K562 (cell line): Measurements from ENCODE around the gene HEMGN. TPM values are rescaled to one million over a fixed set of nuclear protein-coding genes. Genes with fewer than 3 reads are reported as not detected.

Source experiments
- ATAC-seq: fragments of 200-7000 bp; cut with Tn5 transposase; 3 replicates; pipeline ENCODE4 v1.9.1; 2020; ENCODE audit warnings: moderate library complexity
- BruUV-seq: library from RNA; stranded (reverse); fragments of 400-500 nt; replicated peaks from 2 replicates; lab custom pipeline; 2021; lab: Mats Ljungman, UMichigan
- CTCF ChIA-PET: fragments of 300-600 bp; formaldehyde crosslinking; extraction: SDS; loops from one replicate; lab custom pipeline; 2021; ENCODE audit warnings: low intra/inter-chr PET ratio; lab: Yijun Ruan, JAX
- POLR2A ChIA-PET: fragments of 300-600, 350-650 bp; sonication (Branson Sonifier 250); formaldehyde crosslinking; extraction: SDS; loops from one replicate; lab custom pipeline; 2021; ENCODE audit warnings: antibody characterized with exemption, inconsistent platforms; lab: Yijun Ruan, JAX
- DNase-seq, 4 experiments: peaks; one replicate each; pipeline versions ENCODE4 v3.0.0 to v3.0.0-alpha.2; 2011 to 2018; ENCODE audit warnings: low spot score in 3 of 4, mixed read lengths in 3 of 4; ENCODE audit errors: extremely low read depth in 1 of 4
- FAIRE-seq: peaks from 2 replicates; lab custom pipeline; 2011; peaks lifted over from hg19 to GRCh38; lab: Jason Lieb, UNC
- H2AFZ ChIP-seq: 2 replicates; pipeline ENCODE4 v1.6.0; 2011; ENCODE audit warnings: low read depth, low read length, control low read depth, inconsistent platforms
- H3K27ac ChIP-seq: fragments of 200-600 bp; 3 replicates; pipeline ENCODE4 v1.8.0; 2011; ENCODE audit warnings: low read depth, mild to moderate bottlenecking, control low read depth, inconsistent platforms, low read length, moderate library complexity, mixed read lengths; ENCODE audit errors: extremely low read depth
- H3K27me3 ChIP-seq, 2 experiments: fragments of 300-600 bp in 1 of 2; 2 replicates in 1 of 2; 3 replicates in 1 of 2; pipeline versions ENCODE4 v1.6.0 to v1.8.0; 2011; ENCODE audit warnings: inconsistent platforms in 2 of 2, low read length in 2 of 2, mild to moderate bottlenecking in 1 of 2, mixed read lengths in 1 of 2, moderate library complexity in 1 of 2; ENCODE audit not compliant: control insufficient read depth in 2 of 2, insufficient read depth in 2 of 2
- H3K36me3 ChIP-seq: fragments of 300-600 bp; 3 replicates; pipeline ENCODE4 v1.8.0; 2011; ENCODE audit warnings: mild to moderate bottlenecking, low read length, inconsistent platforms; ENCODE audit not compliant: control insufficient read depth, insufficient read depth
- H3K4me1 ChIP-seq, 2 experiments: fragments of 200-600 bp in 1 of 2; replicated peaks in 1 of 2; 2 replicates in 1 of 2; 3 replicates in 1 of 2; pipeline versions ENCODE4 v1.5.1 to v1.8.0; 2011; ENCODE audit warnings: inconsistent platforms in 2 of 2, low read length in 2 of 2, mild to moderate bottlenecking in 1 of 2, mixed read lengths in 1 of 2, moderate library complexity in 1 of 2; ENCODE audit not compliant: control insufficient read depth in 2 of 2, insufficient read depth in 2 of 2
- H3K4me2 ChIP-seq: 2 replicates; pipeline ENCODE4 v1.6.1; 2011; ENCODE audit warnings: low read length, control low read depth, inconsistent platforms, mixed read lengths; ENCODE audit not compliant: insufficient read depth
- H3K4me3 ChIP-seq: fragments of 200-600 bp; sonication (generic), shearing (Covaris generic); 2 replicates; pipeline ENCODE4 v1.5.1; 2016; ENCODE audit warnings: control low read depth, inconsistent platforms
- H3K79me2 ChIP-seq: fragments of 200-600 bp; 3 replicates; pipeline ENCODE4 v1.8.0; 2011; ENCODE audit warnings: low read length, inconsistent platforms; ENCODE audit not compliant: control insufficient read depth, insufficient read depth
- H3K9ac ChIP-seq, 2 experiments: 2 replicates each; pipeline versions ENCODE4 v1.6.0 to v1.6.1; 2011; ENCODE audit warnings: low read depth in 2 of 2, low read length in 2 of 2, control low read depth in 1 of 2, inconsistent platforms in 1 of 2, mild to moderate bottlenecking in 1 of 2, mixed read lengths in 1 of 2; ENCODE audit not compliant: insufficient read depth in 1 of 2
- H3K9me1 ChIP-seq: one replicate; pipeline ENCODE4 v1.6.0; 2011; ENCODE audit warnings: inconsistent platforms, mild to moderate bottlenecking, low read length, moderate library complexity; ENCODE audit not compliant: control insufficient read depth, insufficient read depth
- H3K9me3 ChIP-seq: replicated peaks from 2 replicates; pipeline ENCODE4 v1.5.1; 2011; ENCODE audit warnings: low read depth, low read length, inconsistent platforms; ENCODE audit not compliant: control insufficient read depth, insufficient read depth
- H4K20me1 ChIP-seq: replicated peaks from 2 replicates; pipeline ENCODE4 v1.6.1; 2011; ENCODE audit warnings: low read length, inconsistent platforms, mixed read lengths; ENCODE audit not compliant: control insufficient read depth, insufficient read depth
- CBX3 ChIP-seq, 2 experiments: IDR thresholded peaks; 1 replicate in 1 of 2; 2 replicates in 1 of 2; pipeline ENCODE4 v1.6.1; 2012; ENCODE audit warnings: inconsistent platforms in 2 of 2, low read length in 2 of 2, borderline replicate concordance in 1 of 2, control low read depth in 1 of 2
- ILF3 ChIP-seq: fragments of 450-650 bp; IDR thresholded peaks from 2 replicates; pipeline ENCODE4 v1.6.1; 2018; ENCODE audit warnings: antibody characterized with exemption, mild to moderate bottlenecking, moderate library complexity, borderline replicate concordance
- L3MBTL2 ChIP-seq: fragments of 450-650 bp; IDR thresholded peaks from 2 replicates; pipeline ENCODE4 v1.6.1; 2016; ENCODE audit warnings: mild to moderate bottlenecking, moderate library complexity
- PHB2 ChIP-seq: fragments of 450-650 bp; IDR thresholded peaks from 2 replicates; pipeline ENCODE4 v1.6.1; 2017; ENCODE audit warnings: low read depth
- POLR2A ChIP-seq: fragments of 450-650 bp; conservative IDR thresholded peaks from 2 replicates; pipeline ENCODE4 v1.6.1; 2016
- POLR2AphosphoS2 ChIP-seq: IDR thresholded peaks from 2 replicates; pipeline ENCODE4 v1.6.1; 2012; ENCODE audit warnings: low read length, improper control_type of control experiment
- SUPT5H ChIP-seq: fragments of 450-650 bp; IDR thresholded peaks from 2 replicates; pipeline ENCODE4 v1.6.1; 2016
- WGBS: fragments of 100-300 bp; shearing (Covaris generic); methylation state at CpG from one replicate; pipeline ENCODE4 v1.1.6; 2016; ENCODE audit warnings: low coverage, mixed read lengths; ENCODE audit not compliant: insufficient coverage; ENCODE audit errors: missing lambda C conversion rate; 5-methylcytosine and 5-hydroxymethylcytosine counted together
- in situ Hi-C: fragments of 300-500 bp; cut with MboI; formaldehyde crosslinking; loops from 4 replicates; pipeline ENCODE4 v1.15.0; 2018; ENCODE audit warnings: inconsistent platforms, mixed read lengths
- intact Hi-C: fragments of 100-400 bp; cut with micrococcal nuclease; formaldehyde crosslinking; loops from 2 replicates; pipeline ENCODE4 v1.14.2; 2022
- polyA plus RNA-seq, 8 experiments: library from polyadenylated mRNA; depleted of rRNA in 4 of 8; stranded (reverse) in 5 of 8; unstranded in 3 of 8; fragments of >200 nt; fragmentation: Nextera tagmentation in 2 of 8; fragmentation: Illumina TruSeq in 1 of 8; extraction: Ambion mirVana in 2 of 8; extraction: Trizol in 1 of 8; gene quantifications; 2 replicates each; pipeline versions ENCODE4 v1.2.1 to v1.2.3, GENCODE V29; 2011 to 2014; ENCODE audit warnings: inconsistent platforms in 1 of 8, missing spikeins in 1 of 8
- total RNA-seq, 7 experiments: library from RNA; depleted of rRNA in 6 of 7; stranded (reverse); fragments of >200 nt in 6 of 7; fragmentation: Illumina TruSeq in 2 of 7; extraction: Trizol in 2 of 7; gene quantifications; 2 replicates each; pipeline versions ENCODE4 v1.2.1 to v1.2.3, GENCODE V29; 2011 to 2021; ENCODE audit warnings: low replicate concordance in 1 of 7
- TF ChIP-seq, protein P1 (sequence below): fragments of 450-650 bp; conservative IDR thresholded peaks from 2 replicates; pipeline ENCODE4 v1.6.1; 2016; ENCODE audit warnings: missing genetic modification characterization, low read depth, mild to moderate bottlenecking, missing compliant biosample characterization, moderate library complexity
- TF ChIP-seq, protein P2 (sequence below): fragments of 450-650 bp; IDR thresholded peaks from 2 replicates; pipeline ENCODE4 v1.7.0; 2016; ENCODE audit warnings: borderline replicate concordance
- TF ChIP-seq, protein P3 (sequence below): sonication (generic); formaldehyde crosslinking; IDR thresholded peaks from 2 replicates; pipeline ENCODE4 v1.8.1; 2023; ENCODE audit warnings: mild to moderate bottlenecking, missing genetic modification reagents
- TF ChIP-seq, protein P4 (sequence below): fragments of 150-350 bp; conservative IDR thresholded peaks from 2 replicates; pipeline ENCODE4 v1.6.1; 2014; ENCODE audit warnings: low read length
- TF ChIP-seq, protein P5 (sequence below): fragments of 450-650 bp; IDR thresholded peaks from 2 replicates; pipeline ENCODE4 v1.6.1; 2016; ENCODE audit warnings: antibody characterized with exemption

Gene HEMGN
- total and polyA plus RNA-seq, 9 of the 15 experiments (the other 6 are each of a cell fraction or from before 2014, with no cell fraction given) = 56.3 to 258 (median 137) TPM

DNA sequence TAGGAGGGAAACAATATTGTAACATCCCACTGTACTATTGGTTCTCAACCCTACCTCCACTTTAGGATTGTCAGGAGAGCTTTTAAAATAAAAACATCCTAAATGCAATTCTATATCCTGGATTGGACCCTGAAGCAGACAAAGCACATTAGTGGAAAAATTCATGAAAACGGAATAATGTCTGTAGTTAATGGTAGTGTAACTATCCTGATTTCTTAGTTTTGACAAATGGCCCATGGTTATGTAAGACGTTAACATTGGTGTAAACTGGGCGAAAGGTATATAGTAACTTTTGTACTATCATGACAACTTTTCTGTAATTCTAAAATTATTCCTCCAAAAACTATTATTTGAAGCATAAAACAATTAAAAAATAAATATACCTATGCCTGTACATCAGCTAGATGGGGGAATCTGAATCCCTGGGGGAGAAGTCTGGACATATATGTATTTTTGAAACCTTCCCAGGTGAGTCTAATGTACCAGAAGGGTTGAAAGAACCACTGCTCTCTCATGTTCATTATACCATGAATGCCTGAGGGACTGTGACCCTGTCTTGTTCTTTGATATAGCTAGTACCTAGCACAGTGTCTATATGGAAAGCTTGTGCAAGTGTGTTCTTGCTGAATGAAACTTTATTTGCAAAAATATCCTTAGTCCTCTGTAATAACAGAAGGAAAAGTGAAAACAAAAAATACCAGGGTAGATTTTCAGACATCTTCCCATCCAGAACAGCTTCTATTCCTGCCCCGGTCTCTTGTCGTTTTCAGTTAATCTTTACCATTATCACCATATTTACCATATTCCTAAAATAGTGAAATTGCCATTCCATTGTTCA is 12.3 kb downstream of the HEMGN start:
- H3K4me2 ChIP-seq = no peak overlapping the region
- H3K36me3 ChIP-seq = peaks cover 49% of the 10 kb centered on the region
- H3K27me3 ChIP-seq = no peaks in the 10 kb centered on the region
- no peak overlapping the region for H2AFZ ChIP-seq
- no peak overlapping the region for H3K4me3 ChIP-seq
- H3K9ac ChIP-seq = no peak overlapping the region
- ChIA-PET CTCF (interaction anchor here (0.6 kb wide), 1 partner anchor 108 kb away, joined by 3 read pairs; no protein-coding TSS in a partner anchor), POLR2A (interaction anchor here (0.6 to 1.7 kb wide), 13 partner anchors 10 to 134 kb away, joined by 3 to 7 read pairs (median 4); partner anchors contain the start of genes ANP32B and HEMGN)
- in situ Hi-C loops (no loop called here), intact Hi-C loops (no loop called here)
- WGBS = 93% methylated on average over 5 of the region's 5 CpGs
- H3K9me3 ChIP-seq = 0 out of 2 replicates have a peak, but pooled peaks cover 2% of the 10 kb centered on the region
- H3K27ac ChIP-seq = no peak overlapping the region
- ATAC-seq (no peak), DNase-seq (no peak), FAIRE-seq (no peak)
- H3K79me2 ChIP-seq = peaks cover 58% of the 10 kb centered on the region
- H3K9me1 ChIP-seq = no peaks in the 10 kb centered on the region
- no peaks in the 10 kb centered on the region for H4K20me1 ChIP-seq
- BruUV-seq = no TSS peak
- H3K4me1 ChIP-seq = peaks cover 8 to 19% of the 10 kb centered on the region in 2 experiments
- TF ChIP-seq ILF3 (0 out of 2 replicates have a peak, but pooled peaks have one; percentile 41), POLR2AphosphoS2 (peak; percentile 67), PHB2 (no peak), L3MBTL2 (no peak), POLR2A (peak; percentile 48; the same call in 1 of the 2 replicates), SUPT5H (peak; percentile 24; the same call in 1 of the 2 replicates), CBX3 (IDR thresholded peaks at IDR 0.05; ENCODE audit: borderline replicate concordance in 1 of 2, low read length in 2 of 2) (peak in 1 of 2 experiments; percentile 67; a peak in 1 of 3 replicates)
- TF ChIP-seq, protein P1, sequence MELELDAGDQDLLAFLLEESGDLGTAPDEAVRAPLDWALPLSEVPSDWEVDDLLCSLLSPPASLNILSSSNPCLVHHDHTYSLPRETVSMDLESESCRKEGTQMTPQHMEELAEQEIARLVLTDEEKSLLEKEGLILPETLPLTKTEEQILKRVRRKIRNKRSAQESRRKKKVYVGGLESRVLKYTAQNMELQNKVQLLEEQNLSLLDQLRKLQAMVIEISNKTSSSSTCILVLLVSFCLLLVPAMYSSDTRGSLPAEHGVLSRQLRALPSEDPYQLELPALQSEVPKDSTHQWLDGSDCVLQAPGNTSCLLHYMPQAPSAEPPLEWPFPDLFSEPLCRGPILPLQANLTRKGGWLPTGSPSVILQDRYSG (tag) = no peak
- TF ChIP-seq, protein P2, sequence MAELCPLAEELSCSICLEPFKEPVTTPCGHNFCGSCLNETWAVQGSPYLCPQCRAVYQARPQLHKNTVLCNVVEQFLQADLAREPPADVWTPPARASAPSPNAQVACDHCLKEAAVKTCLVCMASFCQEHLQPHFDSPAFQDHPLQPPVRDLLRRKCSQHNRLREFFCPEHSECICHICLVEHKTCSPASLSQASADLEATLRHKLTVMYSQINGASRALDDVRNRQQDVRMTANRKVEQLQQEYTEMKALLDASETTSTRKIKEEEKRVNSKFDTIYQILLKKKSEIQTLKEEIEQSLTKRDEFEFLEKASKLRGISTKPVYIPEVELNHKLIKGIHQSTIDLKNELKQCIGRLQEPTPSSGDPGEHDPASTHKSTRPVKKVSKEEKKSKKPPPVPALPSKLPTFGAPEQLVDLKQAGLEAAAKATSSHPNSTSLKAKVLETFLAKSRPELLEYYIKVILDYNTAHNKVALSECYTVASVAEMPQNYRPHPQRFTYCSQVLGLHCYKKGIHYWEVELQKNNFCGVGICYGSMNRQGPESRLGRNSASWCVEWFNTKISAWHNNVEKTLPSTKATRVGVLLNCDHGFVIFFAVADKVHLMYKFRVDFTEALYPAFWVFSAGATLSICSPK = no peak
- TF ChIP-seq, protein P3, sequence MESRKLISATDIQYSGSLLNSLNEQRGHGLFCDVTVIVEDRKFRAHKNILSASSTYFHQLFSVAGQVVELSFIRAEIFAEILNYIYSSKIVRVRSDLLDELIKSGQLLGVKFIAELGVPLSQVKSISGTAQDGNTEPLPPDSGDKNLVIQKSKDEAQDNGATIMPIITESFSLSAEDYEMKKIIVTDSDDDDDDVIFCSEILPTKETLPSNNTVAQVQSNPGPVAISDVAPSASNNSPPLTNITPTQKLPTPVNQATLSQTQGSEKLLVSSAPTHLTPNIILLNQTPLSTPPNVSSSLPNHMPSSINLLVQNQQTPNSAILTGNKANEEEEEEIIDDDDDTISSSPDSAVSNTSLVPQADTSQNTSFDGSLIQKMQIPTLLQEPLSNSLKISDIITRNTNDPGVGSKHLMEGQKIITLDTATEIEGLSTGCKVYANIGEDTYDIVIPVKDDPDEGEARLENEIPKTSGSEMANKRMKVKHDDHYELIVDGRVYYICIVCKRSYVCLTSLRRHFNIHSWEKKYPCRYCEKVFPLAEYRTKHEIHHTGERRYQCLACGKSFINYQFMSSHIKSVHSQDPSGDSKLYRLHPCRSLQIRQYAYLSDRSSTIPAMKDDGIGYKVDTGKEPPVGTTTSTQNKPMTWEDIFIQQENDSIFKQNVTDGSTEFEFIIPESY = peak; percentile 80
- TF ChIP-seq, protein P4, sequence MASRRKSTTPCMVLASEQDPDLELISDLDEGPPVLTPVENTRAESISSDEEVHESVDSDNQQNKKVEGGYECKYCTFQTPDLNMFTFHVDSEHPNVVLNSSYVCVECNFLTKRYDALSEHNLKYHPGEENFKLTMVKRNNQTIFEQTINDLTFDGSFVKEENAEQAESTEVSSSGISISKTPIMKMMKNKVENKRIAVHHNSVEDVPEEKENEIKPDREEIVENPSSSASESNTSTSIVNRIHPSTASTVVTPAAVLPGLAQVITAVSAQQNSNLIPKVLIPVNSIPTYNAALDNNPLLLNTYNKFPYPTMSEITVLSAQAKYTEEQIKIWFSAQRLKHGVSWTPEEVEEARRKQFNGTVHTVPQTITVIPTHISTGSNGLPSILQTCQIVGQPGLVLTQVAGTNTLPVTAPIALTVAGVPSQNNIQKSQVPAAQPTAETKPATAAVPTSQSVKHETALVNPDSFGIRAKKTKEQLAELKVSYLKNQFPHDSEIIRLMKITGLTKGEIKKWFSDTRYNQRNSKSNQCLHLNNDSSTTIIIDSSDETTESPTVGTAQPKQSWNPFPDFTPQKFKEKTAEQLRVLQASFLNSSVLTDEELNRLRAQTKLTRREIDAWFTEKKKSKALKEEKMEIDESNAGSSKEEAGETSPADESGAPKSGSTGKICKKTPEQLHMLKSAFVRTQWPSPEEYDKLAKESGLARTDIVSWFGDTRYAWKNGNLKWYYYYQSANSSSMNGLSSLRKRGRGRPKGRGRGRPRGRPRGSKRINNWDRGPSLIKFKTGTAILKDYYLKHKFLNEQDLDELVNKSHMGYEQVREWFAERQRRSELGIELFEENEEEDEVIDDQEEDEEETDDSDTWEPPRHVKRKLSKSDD = no peak
- TF ChIP-seq, protein P5, sequence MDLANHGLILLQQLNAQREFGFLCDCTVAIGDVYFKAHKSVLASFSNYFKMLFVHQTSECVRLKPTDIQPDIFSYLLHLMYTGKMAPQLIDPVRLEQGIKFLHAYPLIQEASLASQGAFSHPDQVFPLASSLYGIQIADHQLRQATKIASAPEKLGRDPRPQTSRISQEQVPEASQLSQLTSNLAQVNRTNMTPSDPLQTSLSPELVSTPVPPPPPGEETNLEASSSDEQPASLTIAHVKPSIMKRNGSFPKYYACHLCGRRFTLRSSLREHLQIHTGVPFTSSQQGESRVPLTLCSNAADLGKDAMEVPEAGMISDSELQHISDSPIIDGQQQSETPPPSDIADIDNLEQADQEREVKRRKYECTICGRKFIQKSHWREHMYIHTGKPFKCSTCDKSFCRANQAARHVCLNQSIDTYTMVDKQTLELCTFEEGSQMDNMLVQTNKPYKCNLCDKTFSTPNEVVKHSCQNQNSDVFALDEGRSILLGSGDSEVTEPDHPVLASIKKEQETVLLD = no peak
